T-helper 22 cell (primary cell): ENCODE data around the gene TRERF1.
A peak's percentile ranks its signal among the peaks of the same experiment; 100 is the strongest.

ENCODE experiments used
- DNase-seq: peaks from one replicate; pipeline ENCODE4 v3.0.0-alpha.2; 2020; ENCODE audit warnings: low read depth

Gene TRERF1

GRCh38 chr6:42394881-42395620 is 56.7 kb downstream of the TRERF1 start:
- DNase-seq = no peak

GRCh38 chr6:42394151-42394550 is 57.6 kb downstream of the TRERF1 start:
- no peak for DNase-seq

- DNase-seq = no peak
Measured at GRCh38 chr6:42393339-42393738, 58.4 kb downstream of the TRERF1 start.

- DNase-seq = no peak
Measured at GRCh38 chr6:42392833-42393232, 58.9 kb downstream of the TRERF1 start.

- DNase-seq = no peak
Measured at GRCh38 chr6:42391441-42391840, 60.3 kb downstream of the TRERF1 start.

GRCh38 chr6:42390228-42390934 is 61.3 kb downstream of the TRERF1 start:
- DNase-seq = peak; percentile 44

- no peak for DNase-seq
Measured at GRCh38 chr6:42389736-42390135, 62.0 kb downstream of the TRERF1 start.

- no peak for DNase-seq
Measured at GRCh38 chr6:42388046-42388445, 63.7 kb downstream of the TRERF1 start.

- peak; percentile 54 for DNase-seq
Measured at GRCh38 chr6:42387336-42387735, 64.4 kb downstream of the TRERF1 start.

- DNase-seq = no peak
Measured at GRCh38 chr6:42385339-42385738, 66.4 kb downstream of the TRERF1 start.

- DNase-seq = no peak
Measured at GRCh38 chr6:42383421-42384205, 68.1 kb downstream of the TRERF1 start.

- DNase-seq = no peak
Measured at GRCh38 chr6:42381850-42382249, 69.9 kb downstream of the TRERF1 start.

GRCh38 chr6:42380228-42380979 is 71.3 kb downstream of the TRERF1 start:
- DNase-seq = no peak

- DNase-seq = no peak
Measured at GRCh38 chr6:42378536-42378935, 73.2 kb downstream of the TRERF1 start.

- no peak for DNase-seq
Measured at GRCh38 chr6:42378125-42378524, 73.6 kb downstream of the TRERF1 start.

- no peak for DNase-seq
Measured at GRCh38 chr6:42375007-42375635, 76.6 kb downstream of the TRERF1 start.

GRCh38 chr6:42374018-42374669 is 77.6 kb downstream of the TRERF1 start:
- DNase-seq = no peak

GRCh38 chr6:42372699-42373098 is 79.0 kb downstream of the TRERF1 start:
- no peak for DNase-seq

GRCh38 chr6:42370323-42370985 is 81.3 kb downstream of the TRERF1 start:
- no peak for DNase-seq

- no peak for DNase-seq
Measured at GRCh38 chr6:42369568-42369967, 82.2 kb downstream of the TRERF1 start.

GRCh38 chr6:42368181-42368580 is 83.5 kb downstream of the TRERF1 start:
- peak; percentile 61 for DNase-seq
